Activated T-cell treated with anti-CD3 and anti-CD28 coated beads, Interleukin-2, amount 50 U/mL, for 4 hours (primary cell): ENCODE data around the gene RAD51B. TPM values are rescaled to one million over a fixed set of nuclear protein-coding genes. Genes with fewer than 3 reads are reported as not detected.

Experiments used
- ATAC-seq, 2 donors: fragments of 200-7000 bp; cut with Tn5 transposase; one replicate each; pipeline ENCODE4 v1.10.0; 2021
- DNase-seq: peaks from one replicate; pipeline ENCODE4 v3.0.0-alpha.2; 2020
- H3K27me3 Mint-ChIP-seq: one replicate; pipeline ENCODE4 v1.8.0; 2021; ENCODE audit warnings: low read depth, mixed read lengths
- H3K36me3 Mint-ChIP-seq: one replicate; pipeline ENCODE4 v1.8.0; 2022; ENCODE audit warnings: mixed read lengths; ENCODE audit not compliant: insufficient read depth
- H3K4me1 Mint-ChIP-seq: one replicate; pipeline ENCODE4 v1.8.0; 2021; ENCODE audit warnings: low read depth, mixed read lengths
- H3K4me3 Mint-ChIP-seq: one replicate; pipeline ENCODE4 v1.8.0; 2021; ENCODE audit warnings: mild to moderate bottlenecking, moderate library complexity, mixed read lengths
- H3K9me3 Mint-ChIP-seq: one replicate; pipeline ENCODE4 v1.8.0; 2021; ENCODE audit warnings: mixed read lengths
- total RNA-seq, 3 donors: library from RNA; stranded (reverse); gene quantifications; one replicate each; pipeline ENCODE4 v1.2.1, GENCODE V29; 2021

The RAD51B gene
- total RNA-seq, 3 donors from 2014 or later = 10.6 to 16.1 (median 14.2) TPM

DNA sequence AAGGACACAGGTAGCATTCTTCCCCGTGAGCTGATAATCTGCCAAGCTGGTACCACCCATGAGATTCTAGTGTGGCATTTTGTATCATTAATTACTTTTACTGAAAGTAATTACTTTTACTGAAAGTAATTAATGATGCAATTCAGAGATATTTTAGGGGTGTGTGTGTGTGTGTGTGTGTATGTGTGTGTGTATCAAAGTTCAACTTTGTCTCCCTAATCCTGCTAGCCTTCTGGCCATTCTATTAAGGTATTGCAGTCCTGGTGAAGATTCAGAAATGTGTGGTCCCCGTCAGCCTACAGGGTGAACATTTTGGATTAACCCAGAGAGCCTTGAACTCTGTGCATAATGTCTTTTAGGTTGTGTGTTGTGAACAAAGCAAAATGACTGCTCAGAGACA lies 662.4 kb downstream of the RAD51B start:
- Mint-ChIP-seq H3K4me3 (no peak overlapping the region), H3K9me3 (no peaks in the 10 kb centered on the region), H3K4me1 (peaks cover 64% of the 10 kb centered on the region), H3K36me3 (peaks cover 1% of the 10 kb centered on the region), H3K27me3 (no peaks in the 10 kb centered on the region)
- ATAC-seq (no peak), DNase-seq (no peak)

DNA sequence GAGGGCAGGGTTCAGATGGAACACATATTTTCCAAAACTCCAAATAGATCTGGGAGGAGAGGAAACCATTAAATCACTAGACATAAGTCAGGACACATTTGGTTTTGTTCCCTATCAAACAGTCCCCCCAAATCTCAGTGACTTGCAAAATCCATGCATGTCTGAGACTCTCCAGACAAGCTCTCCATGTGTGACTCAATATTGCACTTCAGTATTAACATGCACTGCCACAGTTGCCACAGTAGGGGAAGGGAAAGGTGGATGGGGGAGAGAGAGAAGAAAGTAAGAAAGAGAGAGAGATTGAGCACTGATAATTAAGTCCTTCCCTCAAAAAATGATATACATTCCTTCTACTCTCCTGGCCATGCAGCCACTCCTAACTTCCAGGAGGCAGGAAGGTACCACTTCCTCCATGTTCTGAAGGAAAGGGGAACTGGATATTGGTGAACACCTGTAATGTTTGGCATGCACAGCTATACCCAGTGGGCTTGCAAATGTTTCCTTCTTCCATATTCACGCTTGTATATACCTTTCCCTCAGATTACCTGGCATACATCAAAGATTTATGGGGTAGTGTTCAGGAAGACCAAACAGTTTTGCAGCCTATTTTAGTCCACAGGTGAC lies 663.3 kb downstream of the RAD51B start:
- ATAC-seq (no peak), DNase-seq (no peak)
- H3K4me1 Mint-ChIP-seq = peaks cover 67% of the 10 kb centered on the region
- H3K36me3 Mint-ChIP-seq = peaks cover 1% of the 10 kb centered on the region
- H3K9me3 Mint-ChIP-seq = no peaks in the 10 kb centered on the region
- H3K4me3 Mint-ChIP-seq = no peak overlapping the region
- no peaks in the 10 kb centered on the region for H3K27me3 Mint-ChIP-seq

DNA sequence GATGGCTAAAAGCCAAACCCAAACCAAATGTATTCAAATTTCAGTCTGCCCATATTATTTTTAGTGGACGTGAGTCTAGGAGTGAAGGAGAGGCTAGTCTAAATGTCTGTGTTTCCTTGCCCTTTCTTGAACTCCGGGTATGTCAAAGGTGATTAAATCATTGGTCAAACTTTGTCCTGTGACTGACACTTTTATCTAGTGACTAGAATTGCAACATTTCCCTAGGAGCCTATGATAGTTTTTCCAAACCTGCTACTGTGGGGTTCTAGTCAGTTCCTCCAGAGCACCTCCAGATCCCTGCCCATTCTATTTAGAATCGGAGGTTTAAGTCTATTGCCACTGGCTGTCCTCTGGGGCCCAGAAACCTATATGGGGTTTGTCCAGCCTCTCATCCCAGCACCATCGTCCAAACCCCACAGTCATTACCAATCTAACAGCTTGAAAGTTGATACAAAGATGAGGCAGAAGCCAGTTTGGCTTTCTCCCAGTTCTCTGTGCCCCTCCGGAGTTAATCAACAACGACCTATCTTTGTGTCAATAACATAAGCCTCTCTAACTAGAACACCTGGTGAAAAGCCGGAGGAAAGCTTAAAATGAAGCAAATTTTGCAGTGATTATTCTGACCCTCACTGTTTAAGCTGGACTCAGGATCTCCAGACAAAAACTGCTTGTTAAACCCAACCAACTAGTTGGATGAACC lies 666.6 kb downstream of the RAD51B start:
- H3K4me3 Mint-ChIP-seq = no peak overlapping the region
- H3K4me1 Mint-ChIP-seq = peaks cover 60% of the 10 kb centered on the region
- H3K27me3 Mint-ChIP-seq = no peaks in the 10 kb centered on the region
- peaks cover 1% of the 10 kb centered on the region for H3K36me3 Mint-ChIP-seq
- DNase-seq (no peak), ATAC-seq (no peak)
- no peaks in the 10 kb centered on the region for H3K9me3 Mint-ChIP-seq

DNA sequence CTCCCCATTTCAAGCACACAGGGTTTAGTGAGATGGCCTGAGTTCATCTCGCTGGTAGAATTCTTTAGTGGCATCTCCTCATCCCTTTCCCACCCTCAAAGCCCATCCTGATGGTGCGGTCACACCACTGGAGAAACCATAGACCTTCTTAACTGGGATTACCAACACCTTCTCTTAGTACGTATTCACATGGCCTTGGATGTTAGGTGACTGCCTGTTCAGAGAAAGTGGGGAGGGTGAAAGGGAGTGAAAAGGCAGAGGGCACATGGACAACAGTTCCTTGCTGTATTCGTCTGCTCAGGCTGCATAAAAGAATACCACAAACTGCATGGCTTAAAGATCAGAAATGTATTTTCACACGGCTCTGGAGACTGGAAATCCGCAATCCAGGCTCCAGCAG lies 667.2 kb downstream of the RAD51B start:
- Mint-ChIP-seq H3K36me3 (peaks cover 1% of the 10 kb centered on the region), H3K4me1 (peaks cover 54% of the 10 kb centered on the region), H3K9me3 (no peaks in the 10 kb centered on the region), H3K4me3 (no peak overlapping the region), H3K27me3 (no peaks in the 10 kb centered on the region)
- no peak for DNase-seq
- no peak for ATAC-seq

DNA sequence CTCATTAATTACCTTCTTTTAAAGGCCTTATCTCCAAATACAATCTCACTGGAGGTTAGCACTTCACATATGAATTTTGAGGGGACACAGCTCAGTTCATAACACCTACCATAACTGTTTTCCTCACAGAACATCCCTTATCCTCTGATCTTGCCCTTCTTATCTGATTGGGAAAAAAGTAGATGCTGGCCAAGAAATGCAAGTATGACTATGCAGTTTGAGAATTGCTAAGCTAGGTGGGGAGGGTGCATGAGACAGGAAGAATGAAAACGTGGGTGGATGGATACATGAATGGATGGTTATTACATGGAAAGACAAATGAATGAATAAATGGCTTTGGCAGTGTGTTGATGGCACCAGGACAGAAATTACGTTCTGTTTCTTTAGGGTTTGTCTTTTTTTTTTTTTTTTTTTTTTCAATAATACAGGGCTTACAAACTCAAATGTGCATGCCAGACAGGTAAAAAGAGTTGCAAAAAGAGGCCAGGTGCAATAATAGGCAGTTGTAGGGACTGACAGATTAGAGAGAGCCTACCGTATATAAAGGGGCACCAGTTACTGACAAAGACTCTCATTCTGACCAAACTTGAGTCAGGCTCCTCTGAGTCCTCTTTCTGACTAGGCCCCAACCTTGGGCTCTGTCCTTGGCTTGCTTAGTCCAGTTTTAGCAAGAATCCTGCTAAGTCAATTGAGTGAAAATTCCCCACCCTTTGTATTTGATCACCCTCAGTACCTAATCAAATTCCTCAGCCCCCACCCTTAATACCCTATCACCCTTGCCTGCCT lies 668.4 kb downstream of the RAD51B start:
- ATAC-seq (peak in 1 of 2 donors; percentile 34), DNase-seq (no peak)
- Mint-ChIP-seq H3K4me3 (no peak overlapping the region), H3K27me3 (no peaks in the 10 kb centered on the region), H3K4me1 (peaks cover 43% of the 10 kb centered on the region), H3K36me3 (peaks cover 1% of the 10 kb centered on the region), H3K9me3 (no peaks in the 10 kb centered on the region)

DNA sequence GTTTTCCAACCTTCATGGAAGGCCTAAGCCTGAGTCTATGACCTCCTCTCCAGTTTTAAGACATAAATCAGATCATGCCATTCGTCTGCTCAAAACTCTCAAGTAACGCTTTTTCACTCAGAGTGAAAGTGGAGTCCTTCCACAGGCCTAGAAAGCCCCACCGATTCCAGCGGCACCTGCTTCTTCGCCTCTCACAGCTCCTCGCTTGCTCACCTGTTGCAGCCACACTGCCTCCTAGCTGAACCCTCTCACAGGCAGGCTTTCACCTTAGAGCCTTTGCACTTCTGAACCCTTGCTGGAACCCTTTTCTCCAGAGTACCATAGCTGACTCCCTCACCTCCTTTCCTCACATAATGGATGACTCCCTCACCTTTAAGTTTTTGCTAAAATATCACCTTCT lies 672.2 kb downstream of the RAD51B start:
- Mint-ChIP-seq H3K27me3 (no peaks in the 10 kb centered on the region), H3K4me1 (peaks cover 36% of the 10 kb centered on the region), H3K4me3 (no peak overlapping the region), H3K9me3 (no peaks in the 10 kb centered on the region), H3K36me3 (peaks cover 4% of the 10 kb centered on the region)
- ATAC-seq = no peak
- DNase-seq = no peak

DNA sequence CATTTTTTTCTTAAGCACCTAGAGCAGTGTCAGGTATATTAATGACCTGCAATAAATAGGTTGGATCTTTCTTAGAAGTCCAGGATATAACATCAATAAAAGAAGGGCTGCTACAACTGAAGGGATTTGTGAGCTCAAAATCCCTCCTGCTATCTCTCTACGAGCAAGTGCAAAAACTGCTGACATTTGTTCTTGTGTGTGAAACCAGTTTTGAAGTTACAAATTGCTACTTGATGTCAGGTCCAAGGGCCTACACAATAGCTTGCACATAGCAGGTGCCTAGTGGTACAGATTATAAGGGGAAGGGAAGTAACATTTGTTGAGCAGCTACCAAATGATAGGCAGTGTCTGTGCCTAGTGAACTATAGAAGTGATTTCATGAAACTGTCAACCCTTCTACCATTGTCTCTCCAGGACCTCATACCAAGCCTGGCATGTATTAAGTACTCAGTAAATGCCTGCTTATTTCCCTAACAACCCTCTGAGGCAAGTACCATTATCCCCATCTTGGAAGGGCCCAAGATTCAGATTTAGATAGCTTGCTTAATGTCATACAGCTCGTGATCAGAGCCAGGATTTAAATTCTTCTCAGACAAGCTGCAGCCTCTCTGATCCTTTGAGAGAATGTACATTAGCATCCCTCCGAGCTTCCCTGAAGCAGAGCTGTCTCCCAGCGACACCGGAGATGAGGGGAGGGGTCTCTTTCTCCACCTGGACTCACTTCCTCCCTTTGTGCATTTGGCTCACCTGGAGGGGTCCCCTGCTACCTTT lies 673.0 kb downstream of the RAD51B start:
- no peak for DNase-seq
- Mint-ChIP-seq H3K27me3 (no peaks in the 10 kb centered on the region), H3K36me3 (peaks cover 4% of the 10 kb centered on the region), H3K4me1 (peaks cover 32% of the 10 kb centered on the region), H3K4me3 (no peak overlapping the region), H3K9me3 (no peaks in the 10 kb centered on the region)
- ATAC-seq = no peak

DNA sequence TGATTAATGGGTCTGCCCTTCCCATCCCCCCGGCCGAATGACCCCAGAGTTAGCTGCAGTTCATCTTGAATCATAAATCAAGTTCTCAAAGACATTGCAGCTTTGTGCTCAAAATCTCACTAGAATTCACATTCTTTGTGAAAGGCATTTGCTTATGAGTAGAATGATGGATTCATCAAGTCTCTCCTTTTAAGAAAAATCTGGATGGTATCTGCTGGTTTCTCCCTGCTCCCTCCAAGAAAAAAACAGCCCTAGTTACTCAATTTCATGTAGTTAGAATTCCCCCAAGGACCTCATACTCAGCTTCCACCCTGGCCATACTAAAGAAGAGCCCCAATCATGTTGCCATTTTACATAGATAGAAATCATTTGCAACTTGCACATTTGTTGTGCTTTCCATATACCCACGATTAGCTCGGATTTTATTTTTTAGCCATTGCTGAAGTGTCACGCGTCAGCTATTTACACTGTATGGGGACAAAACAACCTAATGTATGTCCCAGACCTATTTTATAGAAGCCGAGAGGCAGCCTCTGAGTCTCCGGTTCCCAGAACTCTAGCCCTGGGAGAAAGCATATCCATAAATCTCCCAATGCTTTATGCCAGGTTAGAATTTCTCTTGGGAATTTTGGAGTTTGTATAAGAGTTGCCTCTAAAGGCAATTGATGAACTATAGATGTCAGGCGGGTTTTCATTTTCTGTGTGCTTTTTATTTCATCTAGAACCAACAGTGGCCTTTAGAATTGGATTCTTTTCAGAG lies 673.8 kb downstream of the RAD51B start:
- Mint-ChIP-seq H3K27me3 (no peaks in the 10 kb centered on the region), H3K9me3 (no peaks in the 10 kb centered on the region), H3K4me3 (no peak overlapping the region), H3K36me3 (peaks cover 4% of the 10 kb centered on the region), H3K4me1 (peaks cover 27% of the 10 kb centered on the region)
- DNase-seq (no peak), ATAC-seq (no peak)

DNA sequence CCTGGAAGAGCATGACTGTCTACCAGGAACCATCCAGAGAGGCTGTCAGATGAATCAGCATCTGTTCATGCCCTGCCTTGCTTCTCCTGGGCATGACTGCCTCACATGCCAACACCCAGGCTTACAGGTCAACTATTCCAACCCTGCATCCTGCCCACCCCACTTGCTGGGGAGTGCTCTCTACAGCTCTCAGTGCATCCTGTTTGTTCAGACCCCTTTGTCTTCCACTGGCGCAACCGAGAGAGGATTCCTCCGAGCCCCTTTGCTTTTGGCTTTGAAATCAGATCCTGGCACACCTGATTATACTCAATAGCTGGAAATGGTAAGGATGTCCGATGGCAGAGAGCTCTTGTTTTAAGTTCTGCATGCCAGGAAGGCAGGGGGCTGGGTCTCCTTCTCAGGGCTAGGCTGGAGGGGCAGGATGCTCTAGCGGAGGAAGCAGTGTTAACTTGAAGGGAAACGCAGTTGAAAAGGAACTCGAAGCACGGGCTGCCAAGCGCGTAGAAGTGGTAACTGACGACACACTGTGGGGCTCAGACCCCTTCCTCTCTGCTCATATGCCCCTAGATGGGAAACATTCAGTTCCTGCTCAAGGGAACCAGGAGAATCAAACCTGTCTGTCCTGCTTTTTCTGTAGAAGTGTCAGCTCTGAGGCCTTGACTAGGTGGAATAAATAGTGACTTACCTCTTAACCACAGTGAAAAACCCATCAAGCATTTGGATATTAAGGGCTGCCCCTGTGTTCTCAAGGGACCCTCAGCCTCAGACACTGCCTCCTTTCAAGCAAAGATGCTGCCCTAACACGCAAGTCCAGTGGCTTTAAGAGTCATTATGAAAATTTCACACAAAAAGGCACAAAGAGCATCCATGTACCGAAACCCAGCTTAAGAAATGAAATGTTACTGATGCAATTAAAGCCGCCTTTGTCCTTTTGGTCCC lies 675.8 kb downstream of the RAD51B start:
- peaks cover 4% of the 10 kb centered on the region for H3K36me3 Mint-ChIP-seq
- H3K4me3 Mint-ChIP-seq = no peak overlapping the region
- peaks cover 26% of the 10 kb centered on the region for H3K4me1 Mint-ChIP-seq
- DNase-seq = no peak
- H3K27me3 Mint-ChIP-seq = no peaks in the 10 kb centered on the region
- no peaks in the 10 kb centered on the region for H3K9me3 Mint-ChIP-seq
- ATAC-seq = peak; percentile 40 to 41

DNA sequence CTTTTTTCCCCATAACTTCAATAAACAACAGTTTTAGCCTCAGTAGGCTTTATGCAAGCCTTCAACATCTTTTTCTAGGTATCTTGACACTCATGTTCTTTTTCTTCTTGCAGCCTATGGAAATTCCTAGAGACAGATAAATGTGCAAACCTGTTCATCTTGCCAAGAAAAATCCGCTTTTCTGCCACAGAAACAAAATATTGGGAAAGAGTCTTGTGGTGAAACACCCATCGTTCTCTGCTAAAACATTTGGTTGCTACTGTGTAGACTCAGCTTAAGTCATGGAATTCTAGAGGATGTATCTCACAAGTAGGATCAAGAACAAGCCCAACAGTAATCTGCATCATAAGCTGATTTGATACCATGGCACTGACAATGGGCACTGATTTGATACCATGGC lies 677.4 kb downstream of the RAD51B start:
- DNase-seq = no peak
- peaks cover 4% of the 10 kb centered on the region for H3K36me3 Mint-ChIP-seq
- no peak for ATAC-seq
- H3K4me3 Mint-ChIP-seq = no peak overlapping the region
- peaks cover 33% of the 10 kb centered on the region for H3K4me1 Mint-ChIP-seq
- no peaks in the 10 kb centered on the region for H3K27me3 Mint-ChIP-seq
- no peaks in the 10 kb centered on the region for H3K9me3 Mint-ChIP-seq

DNA sequence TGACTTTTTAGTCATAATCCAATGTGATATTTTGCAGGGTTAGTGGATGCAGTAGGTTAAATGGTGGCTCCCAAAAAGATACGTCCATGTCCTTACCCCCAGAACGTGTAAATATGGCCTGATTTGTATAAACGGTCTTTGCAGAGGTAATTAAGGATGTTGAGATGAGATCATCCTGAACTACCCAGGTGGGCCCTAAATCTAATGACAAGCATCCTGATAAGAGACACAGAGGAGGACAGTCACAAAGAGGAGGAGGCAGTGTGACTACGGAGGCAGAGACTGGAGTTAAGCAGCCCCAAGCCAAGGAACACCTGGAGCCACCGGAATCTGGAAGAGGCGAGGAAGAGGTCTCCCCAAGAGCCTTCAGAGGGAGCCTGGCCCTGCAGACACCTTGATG lies 679.9 kb downstream of the RAD51B start:
- H3K36me3 Mint-ChIP-seq = peaks cover 4% of the 10 kb centered on the region
- no peaks in the 10 kb centered on the region for H3K9me3 Mint-ChIP-seq
- no peak for DNase-seq
- H3K4me1 Mint-ChIP-seq = peaks cover 51% of the 10 kb centered on the region
- no peaks in the 10 kb centered on the region for H3K27me3 Mint-ChIP-seq
- no peak overlapping the region for H3K4me3 Mint-ChIP-seq
- ATAC-seq = no peak

DNA sequence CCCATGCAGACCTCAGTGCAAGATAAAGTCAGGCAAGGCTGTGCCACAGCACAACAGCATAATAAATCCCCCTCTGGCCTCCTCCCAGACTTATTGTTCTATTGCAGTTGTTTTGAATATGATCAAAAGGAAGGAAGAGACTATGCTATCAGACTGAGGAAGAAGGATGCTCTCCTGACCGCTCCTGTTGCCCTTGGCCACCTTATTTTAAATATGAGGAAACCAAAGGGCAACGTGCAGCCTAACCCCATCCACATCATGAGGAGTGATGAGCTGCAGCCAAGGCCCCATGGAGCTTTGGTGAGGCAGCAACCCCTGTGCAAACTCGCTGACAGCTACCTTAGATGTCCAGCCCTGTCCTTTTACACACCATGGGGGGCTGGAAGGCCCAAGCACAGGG lies 681.6 kb downstream of the RAD51B start:
- H3K27me3 Mint-ChIP-seq = no peaks in the 10 kb centered on the region
- no peaks in the 10 kb centered on the region for H3K9me3 Mint-ChIP-seq
- ATAC-seq (no peak), DNase-seq (no peak)
- H3K4me3 Mint-ChIP-seq = no peak overlapping the region
- peaks cover 4% of the 10 kb centered on the region for H3K36me3 Mint-ChIP-seq
- H3K4me1 Mint-ChIP-seq = peaks cover 49% of the 10 kb centered on the region

DNA sequence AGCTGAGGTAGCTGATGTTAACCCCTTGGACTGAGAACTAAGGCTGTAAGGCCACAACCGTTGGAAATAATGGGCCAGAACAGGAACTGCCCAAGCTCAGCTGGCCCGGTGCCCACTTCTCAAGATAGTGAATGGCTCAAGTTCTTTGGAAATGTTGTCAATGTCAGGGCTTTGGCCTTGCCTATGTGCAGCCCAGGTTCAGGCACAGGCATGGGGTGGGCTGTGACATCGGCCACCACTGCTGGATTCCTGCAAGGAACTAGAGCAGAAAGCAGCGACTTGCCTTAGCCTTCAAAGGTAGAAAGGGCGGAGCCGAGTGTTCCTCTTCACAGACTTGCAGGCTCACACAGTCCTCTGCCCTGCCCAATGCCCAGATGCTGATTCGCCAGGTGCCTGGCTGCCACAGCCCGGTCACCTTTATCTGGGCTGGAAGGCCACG lies 682.1 kb downstream of the RAD51B start:
- DNase-seq (no peak), ATAC-seq (no peak)
- Mint-ChIP-seq H3K9me3 (no peaks in the 10 kb centered on the region), H3K36me3 (no peaks in the 10 kb centered on the region), H3K4me1 (peaks cover 50% of the 10 kb centered on the region), H3K27me3 (no peaks in the 10 kb centered on the region), H3K4me3 (no peak overlapping the region)
